GM18511 (cell line): ENCODE results near the gene SYCP2.

Experiments used
- ATAC-seq: cut with Tn5 transposase; IDR thresholded peaks from one replicate; pipeline ENCODE4 v1.9.1; 2021; ENCODE audit warnings: mild to moderate bottlenecking, moderate library complexity; ENCODE audit not compliant: unreplicated experiment

SYCP2 gene

DNA sequence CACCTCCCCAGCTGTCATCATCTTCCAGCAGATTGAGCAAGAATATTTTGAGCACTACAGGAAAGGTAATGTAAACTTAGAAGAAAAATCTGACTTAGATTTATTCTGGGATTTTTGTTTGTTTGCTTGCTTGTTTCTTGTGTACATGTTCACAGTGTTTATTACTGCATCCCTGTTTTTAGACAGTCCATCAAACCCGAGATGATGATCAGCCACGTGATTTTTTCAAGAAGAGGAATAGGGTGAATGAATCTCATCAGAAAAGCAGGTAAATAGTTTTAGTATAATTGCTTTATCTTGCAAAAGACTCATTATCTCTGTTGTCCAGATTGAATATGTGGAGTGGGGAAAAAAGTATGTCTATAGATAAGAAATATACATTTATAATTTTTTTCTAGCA is 8.8 kb upstream of the SYCP2 start:
- no peak for ATAC-seq

DNA sequence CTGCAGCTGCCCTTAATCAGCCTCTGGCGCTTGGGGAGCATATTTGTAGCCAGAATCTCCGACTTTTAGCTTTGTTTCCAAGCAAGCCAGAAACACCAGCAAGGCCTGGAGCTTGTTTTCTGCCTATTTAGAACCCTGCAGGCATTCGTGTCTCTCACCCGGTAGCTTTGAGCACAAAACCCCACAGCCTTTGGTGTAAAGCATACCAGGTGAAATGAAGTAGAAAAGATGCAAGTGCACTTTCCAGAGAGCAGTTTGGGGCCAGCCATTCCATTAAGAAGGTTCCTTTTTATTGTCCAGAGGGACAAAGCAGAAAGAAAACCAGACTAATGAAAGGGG is 7.5 kb upstream of the SYCP2 start:
- ATAC-seq = no peak

DNA sequence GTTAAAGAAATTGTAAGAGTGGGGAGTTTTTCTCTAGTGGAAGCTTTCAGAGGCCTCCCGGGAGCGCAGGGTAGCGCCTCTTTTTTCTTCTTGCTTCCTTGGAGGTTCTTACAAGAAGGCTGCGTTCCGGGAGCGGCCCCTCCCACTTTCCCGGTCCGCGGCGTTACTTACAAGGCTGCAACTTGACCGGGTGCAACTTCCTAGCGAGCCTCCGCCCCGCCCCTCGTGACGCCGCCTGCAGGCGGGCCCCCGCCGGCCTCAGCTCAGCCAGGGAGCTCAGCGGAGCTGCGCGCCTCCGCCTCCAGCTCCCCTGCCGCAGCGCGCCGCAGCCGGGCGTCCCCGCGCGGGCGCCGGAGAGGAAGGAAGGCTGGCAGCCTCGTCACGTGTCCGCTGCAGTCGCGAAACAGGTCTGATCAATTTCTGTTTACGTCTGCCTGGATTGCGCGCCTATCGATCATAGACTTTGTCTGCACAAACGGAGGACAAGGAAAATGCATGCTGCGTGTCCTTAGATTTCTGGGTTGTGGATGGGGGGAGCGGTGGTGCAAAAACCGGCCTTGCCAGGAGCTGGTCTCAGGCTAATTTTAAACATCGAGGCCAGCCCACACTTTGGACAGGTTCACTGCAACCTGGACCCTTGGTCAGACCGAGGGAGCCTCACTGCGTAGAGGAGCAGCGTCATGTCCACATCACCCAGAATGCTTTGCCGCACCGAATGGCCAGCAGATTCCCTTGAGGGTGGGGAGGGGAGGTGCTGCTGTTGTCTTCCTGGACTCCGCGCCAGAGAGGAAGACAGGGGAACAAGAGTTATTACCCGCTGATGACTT is 6.9 kb upstream of the SYCP2 start, which contains the start of the genes FAM217B and PPP1R3D:
FAM217B (plus strand) TSS at position 261 of the 827 bp plus-strand sequence. CDS start 3,555 bp downstream, outside the sequence.
PPP1R3D (minus strand) TSS at position 177 of the 827 bp plus-strand sequence. CDS start 374 bp downstream, outside the sequence.
- ATAC-seq = peak; percentile 92

DNA sequence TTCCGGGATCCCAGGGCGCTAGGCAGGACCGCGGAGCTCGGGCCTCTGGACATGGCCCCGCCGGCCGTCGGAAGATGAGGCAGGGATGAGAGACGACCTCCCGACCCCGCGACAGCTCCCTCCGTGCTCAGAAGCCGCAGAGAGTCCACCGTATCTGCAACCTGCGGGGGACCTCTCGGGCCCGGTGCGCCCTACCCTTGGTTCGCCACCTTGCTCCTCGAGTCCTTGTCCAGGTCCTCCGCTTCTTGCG is 6.4 kb upstream of the SYCP2 start:
- ATAC-seq = peak; percentile 48

DNA sequence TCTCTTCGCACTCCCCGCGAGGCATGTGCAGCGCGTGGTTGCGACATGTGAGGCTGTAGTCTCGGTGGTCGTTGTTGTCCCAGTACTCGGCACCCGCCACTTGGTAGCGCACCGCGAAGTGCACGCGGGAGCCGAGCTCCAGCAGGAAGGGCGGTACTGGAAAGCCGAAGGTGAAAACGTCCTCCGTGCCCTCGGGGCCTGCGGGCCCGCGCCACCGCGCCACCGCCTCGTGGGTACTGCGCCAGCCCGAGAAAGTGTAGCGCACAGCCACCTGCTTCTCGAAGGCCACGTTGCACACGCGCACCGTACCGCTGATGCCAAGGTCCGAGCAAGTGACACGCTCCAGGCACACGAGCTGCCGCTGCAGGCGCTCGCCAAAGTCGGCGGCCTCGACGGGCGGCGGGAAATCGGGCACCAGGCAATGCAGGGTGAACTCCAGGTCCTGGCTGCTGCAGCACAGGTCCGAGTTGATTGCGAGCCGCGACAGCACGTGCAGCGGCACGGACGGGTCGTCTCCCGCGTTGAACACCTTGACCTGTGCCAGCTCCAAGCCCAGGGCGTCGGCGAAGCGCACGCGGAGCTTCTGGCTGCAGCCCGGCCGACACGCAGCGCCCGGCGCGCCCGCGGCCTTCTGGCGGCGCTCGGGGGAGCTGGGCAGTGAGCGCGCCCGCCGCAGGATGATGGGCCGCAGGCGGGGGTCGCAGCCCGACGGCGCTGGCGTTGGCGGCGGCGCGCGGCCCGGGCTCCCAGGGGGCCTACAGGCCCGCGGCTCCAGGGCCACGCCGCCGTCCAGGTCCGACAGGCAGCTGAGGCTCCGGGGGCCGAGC is 5.8 kb upstream of the SYCP2 start:
- ATAC-seq = no peak

DNA sequence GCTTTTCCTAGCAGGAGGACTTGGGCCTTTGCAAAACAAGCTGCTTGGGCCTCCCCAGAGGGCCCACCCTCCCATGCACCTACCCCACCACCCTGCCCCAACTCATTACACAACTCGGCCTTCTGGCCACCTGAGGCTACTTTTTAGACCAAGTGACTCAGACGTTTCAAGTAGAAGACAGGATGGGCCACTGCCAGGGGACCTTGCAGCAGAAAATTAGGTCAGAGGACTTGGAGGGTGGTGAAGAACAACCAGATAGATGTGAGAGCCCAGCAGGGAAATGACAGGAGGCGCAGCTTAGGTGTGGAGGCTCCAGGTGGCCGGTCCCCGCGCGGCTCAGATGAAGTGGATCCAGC is 5.2 kb upstream of the SYCP2 start:
- ATAC-seq = no peak

DNA sequence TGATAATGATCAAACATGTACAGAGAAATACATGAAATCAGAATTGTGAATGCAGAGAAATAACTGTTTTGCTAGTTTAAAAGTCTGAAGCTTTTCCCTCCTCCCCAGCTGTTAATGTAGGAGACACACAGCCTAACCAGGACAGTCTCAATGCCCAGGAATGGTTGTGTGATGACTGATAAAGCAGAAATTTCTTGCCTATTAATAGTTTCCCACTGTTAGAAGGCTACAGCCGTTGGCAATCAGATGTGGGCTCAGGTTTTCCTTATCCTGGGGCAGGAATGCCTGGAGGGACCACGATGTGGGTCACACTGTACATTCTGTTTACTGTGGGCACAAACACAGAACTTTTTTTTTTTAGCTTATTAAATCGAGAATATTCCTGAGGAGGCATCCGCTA is 4.8 kb upstream of the SYCP2 start:
- no peak for ATAC-seq

DNA sequence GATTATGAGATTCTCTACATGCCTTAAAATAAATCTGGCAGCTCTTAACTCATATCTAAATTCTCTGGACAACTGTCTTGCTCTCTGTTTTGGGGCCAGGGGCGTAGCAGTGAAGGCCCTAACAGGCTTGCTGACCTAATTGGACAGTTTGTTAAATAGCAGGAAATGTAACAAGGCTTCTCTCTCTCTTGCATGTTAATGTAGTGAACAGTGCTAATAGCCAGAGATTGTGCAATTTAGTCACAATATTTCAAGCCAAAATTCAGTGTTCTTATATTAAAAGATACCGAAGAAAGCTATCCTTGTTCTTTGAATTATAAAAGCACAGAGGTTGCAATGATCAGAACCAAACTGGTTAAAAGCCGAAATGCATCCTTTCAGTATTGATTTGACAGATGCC is 3.7 kb upstream of the SYCP2 start:
- no peak for ATAC-seq

DNA sequence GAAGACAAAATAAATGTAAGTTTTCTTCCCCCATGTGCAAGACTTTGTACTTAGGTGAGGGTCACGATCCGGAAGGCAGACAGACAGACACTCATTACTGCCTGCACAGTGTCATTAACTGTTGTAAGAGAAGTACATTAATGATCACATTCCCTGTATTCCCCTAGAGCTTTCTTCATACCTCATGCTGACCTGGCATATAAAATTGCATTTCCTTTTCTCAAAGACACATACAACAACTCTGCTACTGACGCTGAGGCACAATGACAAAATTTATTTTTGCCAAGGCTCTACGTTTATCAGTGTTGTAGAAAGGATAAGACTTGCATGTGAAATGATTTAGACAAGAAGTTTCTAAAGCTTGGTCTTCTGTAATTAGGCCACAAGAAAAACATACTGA is 3.0 kb upstream of the SYCP2 start:
- ATAC-seq = no peak

DNA sequence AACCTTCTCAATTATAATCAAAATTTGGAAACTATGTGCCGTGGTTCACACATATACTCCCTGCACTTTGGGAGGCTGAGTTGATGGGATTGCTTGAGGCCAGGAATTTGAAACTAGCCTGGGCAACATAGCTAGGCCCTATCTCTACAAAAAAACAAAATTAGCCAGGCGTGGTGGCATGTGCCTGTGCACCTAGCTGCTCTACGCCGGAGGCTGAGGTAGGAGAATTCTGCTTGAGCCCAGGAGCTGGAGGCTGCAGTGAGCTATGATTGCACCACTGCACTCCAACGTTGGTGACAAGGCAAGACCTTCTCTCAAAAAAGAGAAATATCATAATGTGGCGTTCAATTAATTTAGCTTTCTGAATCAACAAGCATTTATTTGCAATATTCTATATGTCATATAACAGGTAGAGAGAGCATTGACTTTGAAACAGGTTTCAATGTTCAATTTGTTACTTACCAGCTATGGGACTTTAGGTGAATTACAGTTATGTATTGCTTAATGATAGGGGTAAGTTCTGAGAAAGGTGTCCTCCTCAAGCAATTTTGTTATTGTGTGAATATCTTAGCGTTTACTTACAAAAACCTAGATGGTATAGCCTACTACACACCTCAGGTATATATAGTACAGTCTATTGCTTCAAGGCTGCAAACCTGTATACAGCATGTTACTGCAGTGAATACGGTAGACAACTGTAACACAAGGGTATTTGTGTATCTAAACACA is 2.2 kb upstream of the SYCP2 start:
- no peak for ATAC-seq

DNA sequence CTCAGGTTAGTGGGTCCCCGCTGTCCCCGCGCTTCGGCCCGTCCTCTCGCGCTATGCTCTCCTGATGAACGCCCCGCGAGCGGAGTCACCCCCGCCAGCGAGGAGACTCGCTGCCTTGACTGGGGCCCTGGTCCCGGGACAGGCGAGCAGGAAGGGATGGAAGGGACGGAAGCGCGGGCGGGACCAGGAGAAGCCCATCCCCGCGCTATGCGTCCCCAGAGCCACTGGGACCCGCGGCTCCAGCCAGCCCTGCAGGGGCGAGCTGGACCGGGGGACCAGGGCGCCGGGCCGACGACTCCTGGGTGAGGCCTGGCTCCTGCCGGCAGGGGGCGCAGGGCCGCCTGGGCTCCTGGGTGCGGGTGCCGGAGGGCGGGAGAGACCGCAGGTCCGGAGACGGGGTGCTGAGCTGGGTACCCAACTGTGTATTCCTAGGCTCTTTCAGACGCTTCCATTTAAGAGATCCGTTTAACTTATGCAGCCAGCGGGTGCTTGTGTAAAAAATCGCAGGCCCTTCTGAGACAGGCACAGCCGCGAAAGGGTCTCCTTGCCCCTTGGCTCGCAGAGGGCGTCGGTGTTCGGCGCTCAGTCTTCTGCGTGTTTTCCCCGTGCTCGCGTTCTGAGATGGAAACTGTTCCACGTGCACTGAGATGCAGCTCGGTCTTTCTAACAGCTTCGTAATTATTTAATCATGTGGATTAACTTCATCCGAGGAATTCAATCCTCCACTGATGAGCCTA is 580 bp upstream of the SYCP2 start:
- peak; percentile 96 for ATAC-seq

DNA sequence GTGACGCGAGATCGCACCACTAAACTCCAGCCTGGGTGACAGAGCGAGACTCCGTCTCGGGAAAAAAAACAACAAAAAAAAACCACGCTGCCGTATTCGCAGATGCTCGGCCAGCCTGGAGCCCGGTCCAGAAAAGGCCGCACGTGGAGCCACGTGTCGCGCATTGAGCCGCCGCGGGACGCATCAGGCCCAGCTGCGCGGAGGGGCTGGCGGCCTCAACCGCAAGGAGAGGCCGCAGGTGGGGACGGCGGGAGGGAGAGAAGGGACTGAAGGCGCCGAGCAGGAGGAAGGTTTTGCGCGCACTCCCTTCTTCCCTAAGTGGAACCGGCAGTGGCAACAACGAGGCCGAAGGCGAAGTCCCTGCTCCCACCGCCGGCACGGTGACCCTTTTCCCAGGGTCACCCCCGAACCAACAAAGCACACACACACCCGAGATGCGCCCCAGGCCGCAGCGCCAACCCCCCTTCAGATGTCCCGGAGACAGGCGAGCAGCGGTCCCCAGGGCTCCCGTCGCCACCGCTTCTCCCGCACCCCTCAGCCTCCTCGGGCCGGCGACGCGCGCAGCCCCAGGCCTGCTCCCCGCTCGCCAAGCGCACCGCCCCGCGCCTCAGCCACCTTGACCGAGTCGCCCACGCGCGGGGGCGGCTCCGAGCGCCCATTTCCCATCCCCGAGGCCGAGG is 681 bp downstream of the SYCP2 start:
- no peak for ATAC-seq

DNA sequence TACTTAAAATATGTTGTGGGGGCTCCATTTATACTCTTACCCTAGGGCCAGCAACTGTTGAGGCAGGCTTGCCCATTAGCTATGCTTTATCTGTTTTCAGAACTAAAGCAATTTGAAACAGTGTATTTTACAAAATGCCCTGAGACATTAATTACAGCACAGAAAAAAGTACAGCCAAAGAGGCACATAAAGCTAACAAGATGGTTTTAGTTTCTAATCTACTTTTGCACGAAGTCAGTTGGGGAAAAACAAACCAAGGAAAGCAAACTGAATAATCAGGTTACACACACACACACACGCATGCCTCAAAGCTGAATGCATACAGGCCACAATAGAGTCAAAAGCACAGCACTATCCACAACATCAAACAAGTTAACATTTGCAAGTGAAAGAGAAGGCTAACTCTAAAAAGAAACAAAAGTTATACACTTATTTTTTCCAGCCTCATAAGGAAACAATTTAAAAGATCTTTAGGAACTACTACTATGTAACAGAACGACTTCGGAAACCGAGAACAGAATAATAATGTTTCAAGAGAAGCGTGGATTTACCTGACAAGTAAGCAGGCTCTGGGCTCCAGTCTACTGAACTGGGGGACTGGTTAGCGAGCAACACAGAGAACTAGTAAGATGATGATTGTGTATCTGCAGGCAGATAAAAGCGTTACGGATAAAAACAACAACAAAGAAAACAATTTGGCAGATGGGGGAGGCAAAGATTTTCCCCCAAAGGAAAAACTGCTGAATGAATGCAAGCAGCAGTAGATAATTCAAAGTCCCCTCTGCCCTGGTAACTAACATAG is 1.7 kb downstream of the SYCP2 start:
- no peak for ATAC-seq

DNA sequence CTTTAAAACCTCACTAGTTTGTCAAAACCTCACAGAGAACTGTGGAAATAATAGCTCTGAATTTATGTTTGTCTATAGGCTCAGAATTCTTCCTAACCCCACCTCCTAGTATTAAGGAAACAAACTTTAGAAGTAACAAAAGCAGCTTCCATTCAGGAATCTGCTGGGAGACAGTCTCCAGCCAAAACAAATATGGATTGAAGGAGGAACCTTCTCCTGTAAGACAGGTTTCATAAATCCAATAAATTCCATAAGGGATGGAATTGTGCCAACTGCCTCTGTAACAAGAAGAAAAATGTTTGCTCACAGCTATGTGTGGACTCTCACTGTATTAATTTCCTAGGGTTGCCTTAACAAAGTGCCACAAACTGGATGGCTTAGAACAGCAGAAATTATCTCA is 7.5 kb downstream of the SYCP2 start:
- ATAC-seq = no peak

DNA sequence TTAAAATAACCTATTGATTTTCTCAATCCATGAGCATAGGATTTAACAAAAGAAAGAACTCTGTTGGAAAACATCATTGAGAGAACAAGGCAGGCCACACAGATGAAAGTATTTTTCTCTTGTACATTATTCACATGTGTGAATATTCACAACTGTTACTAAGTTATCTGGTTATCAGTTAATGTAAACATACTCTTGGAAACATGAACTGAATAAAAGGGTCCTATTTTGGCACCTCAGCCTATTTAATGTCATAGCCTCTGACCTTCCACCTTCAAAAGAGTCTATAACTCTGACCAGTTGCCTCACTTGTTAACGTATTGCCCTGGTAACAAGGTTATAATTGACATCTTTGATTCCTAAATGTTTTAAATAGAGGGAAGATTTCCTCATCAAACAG is 8.1 kb downstream of the SYCP2 start:
- ATAC-seq = no peak

DNA sequence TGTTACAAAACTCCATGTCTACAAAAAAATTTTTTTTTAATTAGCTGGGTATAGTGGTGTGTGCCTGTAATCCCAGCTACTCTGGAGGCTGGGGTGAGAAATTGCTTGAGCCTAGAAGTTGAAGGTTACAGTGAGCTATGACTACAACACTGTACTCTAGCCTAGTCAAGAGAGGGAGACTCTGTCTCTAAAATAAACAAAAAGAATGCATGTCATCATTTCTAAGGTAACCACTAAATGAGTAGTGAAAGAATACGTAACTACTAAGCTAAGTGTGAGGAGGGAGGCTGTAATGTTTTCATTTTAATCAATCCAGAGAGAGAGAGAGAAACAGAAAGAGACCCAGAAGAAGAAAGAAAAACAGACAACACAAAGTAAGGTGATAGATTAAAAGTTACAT is 9.9 kb downstream of the SYCP2 start:
- ATAC-seq = no peak

DNA sequence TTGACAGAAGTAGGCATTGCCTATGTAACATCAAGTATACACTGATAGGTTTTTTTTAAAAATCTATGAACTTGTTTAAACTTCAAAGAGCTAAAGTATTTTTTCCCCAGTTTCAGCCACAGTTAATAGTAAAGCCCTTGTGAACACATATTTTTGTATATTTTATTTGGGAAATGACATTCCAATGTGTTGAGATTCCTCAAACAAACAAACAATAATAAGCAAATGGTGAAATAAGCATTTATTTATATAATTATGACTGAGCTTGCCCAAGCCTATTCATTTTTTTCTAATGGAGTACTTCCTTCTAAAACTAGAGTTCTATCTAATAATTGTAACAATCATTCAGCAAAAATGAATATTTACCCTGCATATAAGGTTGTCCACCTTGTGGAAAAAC is 12.5 kb downstream of the SYCP2 start:
- ATAC-seq = no peak

DNA sequence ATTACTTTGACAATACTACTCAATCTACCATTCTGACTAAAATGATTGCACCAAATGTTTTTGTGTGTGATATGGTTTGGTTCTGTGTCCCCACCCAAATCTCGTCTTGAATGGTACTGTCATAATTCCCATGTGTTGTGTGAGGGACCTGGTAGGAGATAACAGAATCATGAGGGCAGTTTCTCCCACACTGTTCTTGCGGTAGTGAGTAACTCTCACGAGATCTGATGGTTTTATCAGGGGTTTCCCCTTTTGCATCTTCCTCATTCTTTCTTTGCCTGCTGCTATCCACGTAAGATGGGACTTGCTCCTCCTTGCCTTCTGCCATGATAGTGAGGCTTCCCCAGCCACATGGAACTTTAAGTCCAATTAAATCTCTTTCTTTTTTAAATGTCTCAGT is 20.8 kb downstream of the SYCP2 start:
- ATAC-seq = no peak

DNA sequence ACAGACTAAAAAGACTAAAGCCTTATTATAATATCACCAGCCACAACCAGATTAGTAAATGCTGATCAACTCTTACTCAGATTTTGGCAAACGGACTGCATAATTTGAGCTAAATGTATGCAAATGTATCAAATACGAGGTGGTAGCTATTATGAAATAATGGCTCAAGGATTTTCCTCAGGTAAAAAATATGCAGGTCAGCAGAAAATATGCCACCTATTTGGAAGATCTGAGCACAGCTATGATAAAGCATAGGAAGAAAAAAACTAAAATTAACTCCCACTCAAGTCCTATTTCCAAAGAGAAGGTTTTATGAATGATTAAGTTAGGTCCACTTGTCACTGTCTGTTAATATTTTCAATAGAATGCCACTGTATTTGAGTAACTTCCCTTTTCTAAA is 22.4 kb downstream of the SYCP2 start:
- no peak for ATAC-seq

DNA sequence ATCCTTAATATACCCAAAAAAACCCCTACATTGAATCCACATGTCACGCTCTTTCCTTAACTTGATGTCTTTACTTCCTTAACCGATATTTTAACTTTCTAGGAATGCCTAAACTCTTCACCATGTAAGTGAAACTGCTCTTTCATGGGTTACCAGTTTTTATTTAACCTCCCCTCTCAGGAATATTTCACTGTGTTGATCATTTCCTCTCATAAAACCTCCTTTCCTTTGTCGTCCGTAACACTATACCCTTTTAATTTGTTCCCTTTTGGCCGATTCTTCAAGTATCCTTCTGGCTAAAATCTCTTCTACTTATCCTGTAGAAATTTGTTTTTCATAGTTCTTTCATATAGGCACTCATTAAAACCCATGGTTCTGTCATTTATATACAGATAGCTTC is 24.6 kb downstream of the SYCP2 start:
- no peak for ATAC-seq
